SIG-M5 treated with dmso at 0.1 percent for 504 hours (cell line): Measurements from ENCODE around the gene LRIT3.
"Not testable (repeated sequence)": the region's sequence is repeated elsewhere in the genome, so short reads cannot be mapped to it uniquely, and the experiment has no call there.

Experiments used
- DNase-seq: peaks from one replicate; lab custom pipeline; 2025; ENCODE audit not compliant: unreplicated experiment; lab: John Stamatoyannopoulos, UW

Gene LRIT3

DNA sequence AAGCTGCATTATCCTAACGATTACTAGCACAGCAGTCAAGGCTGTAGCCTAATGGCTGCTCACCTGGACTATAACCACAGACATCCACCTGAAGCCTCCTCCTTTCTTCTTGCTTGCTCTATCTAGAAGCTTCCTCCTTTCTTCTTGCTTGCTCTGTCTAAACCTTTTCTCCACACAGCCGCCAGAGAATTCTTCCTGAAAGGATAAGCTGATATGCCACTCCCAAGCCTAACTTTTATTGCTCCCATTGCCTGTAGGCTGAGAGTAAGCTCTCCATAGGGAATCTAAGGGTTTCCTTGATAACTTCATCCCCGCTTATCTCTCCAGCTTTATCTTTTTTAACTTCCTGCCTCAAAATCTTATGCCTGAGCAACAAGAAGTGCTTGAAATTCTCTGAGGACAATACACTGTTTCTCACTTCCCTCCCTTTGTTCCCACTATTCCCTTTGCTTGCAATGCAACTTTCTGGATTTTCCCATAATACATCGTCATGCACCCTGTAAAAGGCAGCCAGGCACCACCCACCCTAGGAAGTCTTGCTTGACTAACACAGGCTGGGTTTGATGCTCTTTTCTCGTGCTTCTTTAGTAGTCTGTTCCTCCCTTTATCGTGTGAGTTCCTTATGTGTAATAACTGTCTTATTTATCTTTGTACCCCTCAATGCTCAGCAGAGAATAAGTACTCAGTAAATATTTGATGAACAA lies 1.4 kb upstream of the LRIT3 start:
- no peak for DNase-seq

- no peak for DNase-seq
Measured at GRCh38 chr4:109848501-109848900, 594 bp downstream of the LRIT3 start.

GRCh38 chr4:109850601-109851000 lies 2.7 kb downstream of the LRIT3 start:
- DNase-seq = no peak

DNA sequence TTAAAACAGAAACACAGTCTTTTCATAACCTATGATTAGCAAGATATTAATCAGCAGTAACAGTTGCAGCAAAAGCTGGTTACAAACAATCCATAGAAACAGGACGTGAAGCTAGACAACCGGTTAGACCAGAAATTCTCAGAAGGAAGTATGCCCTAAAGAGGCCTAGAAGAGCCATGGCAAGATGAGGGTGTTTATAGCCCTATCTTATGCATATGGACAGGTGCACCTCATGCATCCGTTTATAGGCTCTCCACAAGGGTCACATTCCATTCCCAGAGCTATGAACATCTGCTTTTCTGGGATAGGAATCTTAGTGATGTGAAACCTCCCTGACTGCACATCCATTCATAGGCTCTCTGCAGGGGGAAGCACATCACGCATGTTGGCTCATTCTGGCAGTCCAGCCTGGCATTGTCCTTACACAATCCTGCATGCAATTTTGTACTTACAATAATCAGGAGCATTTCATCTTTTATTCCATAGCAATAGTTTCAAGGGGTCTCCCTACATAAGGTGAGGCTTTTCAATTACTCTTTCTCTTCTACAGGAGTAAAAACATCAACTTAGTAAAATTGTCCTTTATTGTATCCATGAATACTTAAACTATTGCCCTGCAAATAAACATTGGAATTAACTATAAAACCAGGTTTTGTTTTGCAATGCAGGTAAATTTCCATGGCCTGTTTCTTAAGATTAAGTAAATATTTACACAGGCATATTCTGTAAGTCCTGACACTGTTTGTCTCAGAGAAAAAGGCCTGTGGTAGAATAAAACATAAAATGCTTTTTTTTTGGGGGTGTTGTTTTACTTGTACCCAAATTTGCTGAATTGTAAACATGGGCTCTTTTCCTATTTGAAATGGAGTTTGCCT lies 11.8 kb downstream of the LRIT3 start:
- not testable (repeated sequence) for DNase-seq

- no peak for DNase-seq
Measured at GRCh38 chr4:109861271-109861670, 13.4 kb downstream of the LRIT3 start.

- DNase-seq = no peak
Measured at GRCh38 chr4:109861916-109862511, 14.1 kb downstream of the LRIT3 start.

- DNase-seq = no peak
Measured at GRCh38 chr4:109864134-109864533, 16.2 kb downstream of the LRIT3 start.

DNA sequence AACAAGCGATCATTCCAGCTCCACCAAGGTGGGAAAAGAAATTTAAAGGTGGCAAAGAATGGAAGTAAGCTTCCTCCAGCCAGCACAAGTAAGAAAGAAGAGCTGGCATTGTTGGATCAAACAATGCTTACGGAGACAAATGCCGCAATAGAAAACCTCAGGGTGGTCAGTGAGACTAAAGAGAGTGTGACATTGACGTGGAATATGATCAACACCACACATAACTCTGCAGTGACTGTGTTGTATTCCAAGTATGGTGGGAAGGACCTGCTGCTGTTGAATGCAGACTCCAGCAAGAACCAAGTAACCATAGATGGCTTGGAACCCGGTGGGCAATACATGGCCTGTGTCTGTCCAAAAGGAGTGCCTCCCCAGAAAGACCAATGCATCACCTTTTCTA lies 22.2 kb downstream of the LRIT3 start:
- DNase-seq = no peak

GRCh38 chr4:109872065-109872464 lies 24.2 kb downstream of the LRIT3 start:
- DNase-seq = no peak

DNA sequence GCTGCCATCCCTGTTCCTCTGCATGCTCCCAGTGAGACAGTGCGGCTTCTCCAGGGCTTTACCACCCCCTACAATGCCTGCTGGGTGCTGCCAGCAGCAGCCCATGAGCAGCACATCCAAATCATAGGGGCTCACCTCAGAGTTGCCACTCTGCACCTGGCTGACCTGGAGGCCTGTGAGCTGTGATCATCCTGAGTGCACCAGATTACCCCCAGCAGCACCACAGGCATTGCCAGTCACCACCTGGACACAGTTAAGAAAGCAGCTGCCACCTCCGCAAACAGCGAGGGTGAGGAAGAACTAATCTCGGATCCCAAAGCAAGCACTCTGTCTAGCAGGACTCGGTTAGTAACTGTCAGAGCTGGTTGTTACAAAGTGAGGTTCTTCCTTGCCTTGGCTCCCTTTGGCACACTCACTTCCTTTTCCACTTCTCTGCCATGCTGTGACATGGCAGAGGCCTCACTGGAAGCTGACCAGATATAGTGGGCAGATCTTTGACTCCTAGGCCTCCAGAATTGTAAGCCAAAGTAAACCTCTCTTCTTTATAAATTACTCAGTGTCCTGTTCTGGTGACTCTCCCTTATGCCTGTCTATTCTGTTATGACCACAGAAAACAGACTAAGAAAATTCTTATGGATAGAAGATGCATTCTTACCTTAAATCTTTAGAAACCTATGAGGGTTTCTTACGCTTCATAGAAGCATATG lies 25.2 kb downstream of the LRIT3 start:
- no peak for DNase-seq

DNA sequence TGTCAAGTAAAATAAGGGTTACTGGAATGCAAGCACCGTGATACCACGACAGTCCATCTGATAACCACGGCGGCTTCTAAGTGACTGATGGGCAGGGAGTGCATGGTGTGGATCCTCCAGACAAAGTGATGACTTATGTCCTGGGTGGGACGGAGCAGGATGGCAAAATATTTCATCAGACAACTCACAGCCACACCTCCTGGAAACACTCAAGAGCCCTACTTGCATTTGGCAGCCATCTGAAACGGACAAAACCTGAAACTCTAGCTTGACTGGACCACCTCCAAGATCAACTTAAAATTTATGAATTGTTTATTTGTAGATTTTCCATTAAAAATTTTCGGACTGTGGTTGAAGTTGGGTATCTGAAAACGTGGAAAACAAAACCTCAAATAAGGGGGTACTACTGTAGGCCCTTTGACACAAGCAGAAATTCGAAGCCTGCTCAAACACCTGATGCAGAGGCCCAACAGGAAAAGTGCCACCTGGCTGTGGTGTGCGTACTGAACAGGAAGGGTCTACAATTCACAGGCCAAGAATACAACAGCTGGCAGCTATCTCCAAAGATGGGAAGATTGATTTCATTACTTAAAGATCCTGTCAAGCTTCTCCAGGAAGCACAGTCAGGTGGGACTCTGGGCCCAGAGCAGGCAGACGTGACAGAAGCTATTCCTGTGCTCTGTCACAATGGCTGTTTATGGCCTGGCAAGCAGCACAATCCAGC lies 26.0 kb downstream of the LRIT3 start:
- DNase-seq = no peak

DNA sequence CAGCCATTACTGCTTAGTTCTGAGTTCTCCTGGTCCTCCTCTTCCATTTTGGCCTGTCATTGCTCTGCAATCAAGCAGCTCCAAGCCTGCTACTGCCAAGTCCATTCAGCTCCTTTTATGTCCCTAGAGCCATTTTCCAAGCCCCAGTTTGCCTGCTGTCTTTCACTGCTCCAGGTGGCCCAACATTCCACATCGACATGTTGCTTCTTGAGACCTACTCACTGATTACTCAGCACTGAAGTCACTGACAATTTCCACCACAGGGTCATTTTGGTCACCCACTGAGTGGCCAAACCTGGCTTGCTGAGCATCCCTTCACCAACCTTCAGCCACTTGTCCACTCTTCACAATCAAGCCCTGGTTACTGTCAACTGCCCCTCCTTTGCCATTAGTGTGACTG lies 27.2 kb downstream of the LRIT3 start:
- DNase-seq = no peak

GRCh38 chr4:109875553-109875952 lies 27.6 kb downstream of the LRIT3 start:
- not testable (repeated sequence) for DNase-seq

GRCh38 chr4:109876634-109877265 lies 28.8 kb downstream of the LRIT3 start:
- DNase-seq = no peak

- DNase-seq = no peak
Measured at GRCh38 chr4:109877400-109877799, 29.5 kb downstream of the LRIT3 start.

- DNase-seq = no peak
Measured at GRCh38 chr4:109878355-109878754, 30.4 kb downstream of the LRIT3 start.

- no peak for DNase-seq
Measured at GRCh38 chr4:109879081-109879480, 31.2 kb downstream of the LRIT3 start.

DNA sequence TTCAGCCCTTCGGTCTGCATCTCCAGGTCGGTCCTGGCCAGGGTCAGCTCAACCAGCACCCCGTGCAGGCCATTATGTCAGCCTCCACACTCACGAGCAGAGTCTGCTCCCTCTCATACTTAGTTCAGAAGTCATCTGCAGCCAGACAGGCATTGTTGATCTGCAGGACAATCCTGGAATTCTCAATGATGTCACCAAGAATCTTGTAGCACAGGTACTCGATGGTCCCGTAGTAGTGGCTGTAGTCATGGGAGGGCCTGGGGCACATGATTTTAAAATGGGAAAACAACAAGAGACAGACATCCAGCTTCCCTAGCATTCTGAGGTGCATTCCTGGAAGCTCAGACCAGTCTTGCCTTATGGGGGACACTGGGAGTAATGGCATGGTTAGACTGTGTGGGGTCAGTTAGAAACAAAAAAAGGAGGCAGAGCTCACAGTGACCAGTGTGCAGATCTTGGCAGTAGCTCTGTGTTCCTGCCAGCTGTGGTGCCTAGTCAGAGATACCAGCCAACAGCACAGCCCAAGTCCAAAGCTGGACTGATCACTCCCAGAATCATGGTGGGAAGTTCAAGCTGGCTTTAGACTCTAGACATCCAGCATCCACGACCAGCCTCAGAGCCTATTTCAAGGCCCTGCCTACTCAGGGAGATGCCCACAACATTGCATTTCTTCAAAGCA lies 31.9 kb downstream of the LRIT3 start:
- no peak for DNase-seq

- DNase-seq = no peak
Measured at GRCh38 chr4:109886303-109886702, 38.4 kb downstream of the LRIT3 start.

GRCh38 chr4:109887071-109887470 lies 39.2 kb downstream of the LRIT3 start:
- no peak for DNase-seq
